GM21786 (cell line): ENCODE measurements around the gene ADCY4.
"Not testable (repeated sequence)": the region's sequence is repeated elsewhere in the genome, so short reads cannot be mapped to it uniquely, and the experiment has no call there.

Experiments
- ATAC-seq: cut with Tn5 transposase; IDR thresholded peaks from one replicate; pipeline ENCODE4 v1.9.1; 2021; ENCODE audit not compliant: unreplicated experiment

Gene ADCY4

DNA sequence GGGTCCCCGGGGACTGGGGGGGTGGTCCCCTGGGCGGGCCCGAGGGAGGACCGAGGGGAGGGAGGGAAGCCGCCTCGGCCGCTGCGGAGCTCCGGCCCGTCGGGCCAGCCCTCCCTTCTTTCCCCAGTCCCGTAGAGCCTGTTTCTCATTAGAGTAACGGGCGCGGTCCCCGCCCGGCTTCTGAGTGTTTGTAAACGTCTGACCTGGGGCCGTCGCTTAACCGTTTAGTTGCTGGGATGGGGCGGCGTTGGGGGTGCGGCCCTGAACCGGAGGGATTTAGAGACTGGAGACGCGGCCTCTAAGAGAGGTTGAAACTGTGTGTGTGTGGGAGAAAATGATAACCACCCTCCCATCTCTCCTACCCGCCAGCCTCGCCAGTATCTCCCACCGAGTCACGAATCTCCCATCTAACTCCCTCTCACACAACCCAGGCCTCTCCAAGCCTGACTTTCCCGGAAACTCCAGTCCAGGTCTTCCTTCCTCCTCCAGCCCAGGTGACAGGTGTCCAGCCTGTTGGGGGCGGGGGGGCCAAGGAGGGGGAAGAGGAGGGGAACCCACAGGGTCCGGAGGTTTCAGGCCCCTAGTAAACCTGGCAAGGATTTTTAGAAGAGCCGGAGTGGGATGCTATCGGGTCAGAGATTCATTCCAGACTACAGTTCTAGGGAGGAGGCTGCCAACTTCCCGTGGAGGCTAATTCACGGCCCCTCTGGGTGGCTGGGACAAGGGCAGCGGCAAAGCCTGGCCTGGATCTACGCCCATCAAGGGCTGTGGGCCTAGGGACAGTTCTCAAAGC is 32.0 kb upstream of the ADCY4 start:
- peak; percentile 57 for ATAC-seq

DNA sequence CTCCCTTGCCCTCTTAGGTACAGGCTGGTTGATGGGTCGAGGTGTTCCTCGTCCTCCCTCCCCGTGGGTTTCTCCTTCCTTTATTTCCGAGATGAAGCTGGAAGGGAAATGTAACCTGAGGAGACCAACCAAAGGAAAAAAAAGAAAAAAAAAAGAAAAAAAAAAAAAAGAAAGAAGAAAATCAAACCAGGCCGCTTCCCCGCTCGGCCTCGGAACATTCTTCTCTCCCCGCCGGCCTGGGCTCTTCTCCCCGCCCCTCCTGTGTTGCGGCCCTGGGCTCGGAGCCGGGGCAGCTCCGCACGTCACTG is 31.5 kb upstream of the ADCY4 start:
- no peak for ATAC-seq

DNA sequence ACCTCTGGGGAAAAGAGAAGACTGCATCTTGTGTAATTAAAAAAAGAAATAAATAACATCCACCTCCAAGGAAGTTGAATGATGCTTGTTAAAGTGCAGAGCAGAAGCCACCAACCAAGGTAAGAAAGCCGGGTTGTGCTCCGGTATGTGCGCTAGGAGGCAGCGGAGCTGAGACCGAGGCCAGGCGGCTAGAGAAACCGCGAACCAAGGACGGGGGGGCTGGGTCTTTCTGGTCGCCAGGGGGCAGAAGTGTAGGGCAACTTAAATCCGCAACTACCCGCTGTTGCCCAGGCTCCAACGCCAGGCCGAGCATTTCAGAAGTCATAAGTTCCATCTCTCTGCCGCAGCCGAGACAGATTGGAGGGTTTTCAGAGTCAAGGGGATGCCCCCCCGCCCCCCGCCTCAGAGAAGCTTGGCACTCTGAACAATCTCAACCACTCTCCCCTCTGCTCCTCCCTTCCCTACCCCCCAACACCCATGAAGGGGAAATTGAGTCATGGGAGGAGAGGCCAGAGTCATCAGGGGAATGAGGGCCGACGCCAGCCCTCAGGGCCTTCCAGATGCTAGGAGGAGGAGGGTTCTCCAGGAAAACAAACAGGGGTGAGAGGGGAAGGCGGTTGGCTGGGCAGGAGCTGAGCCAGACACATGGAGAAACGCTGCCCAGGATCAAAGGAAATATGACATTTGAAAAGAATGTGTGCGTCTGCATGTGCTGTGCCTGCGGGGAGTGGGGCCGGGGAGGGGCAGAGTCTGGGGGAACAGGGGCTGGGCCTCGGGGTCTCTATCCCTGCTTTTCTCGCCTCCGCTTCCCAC is 30.9 kb upstream of the ADCY4 start:
- ATAC-seq: peak; percentile 34

DNA sequence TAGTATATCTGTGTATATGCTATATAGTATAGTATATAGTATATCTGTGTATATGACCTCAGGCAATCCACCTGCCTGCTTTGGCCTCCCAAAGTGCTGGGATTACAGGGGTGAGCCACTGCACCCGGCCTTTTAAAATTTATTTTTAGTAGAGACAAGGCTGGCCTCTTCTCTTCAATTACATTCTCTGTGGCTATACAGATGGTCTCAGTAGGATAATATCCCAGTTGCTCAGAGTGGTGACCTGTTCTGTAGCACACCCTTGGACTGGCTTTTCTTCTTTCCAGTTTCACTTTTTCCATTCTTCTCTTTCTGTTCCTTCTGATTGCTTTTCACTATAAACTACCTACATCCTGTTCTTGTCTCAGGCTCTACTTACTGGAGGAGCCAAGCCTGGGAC is 30.0 kb upstream of the ADCY4 start:
- ATAC-seq: no peak

DNA sequence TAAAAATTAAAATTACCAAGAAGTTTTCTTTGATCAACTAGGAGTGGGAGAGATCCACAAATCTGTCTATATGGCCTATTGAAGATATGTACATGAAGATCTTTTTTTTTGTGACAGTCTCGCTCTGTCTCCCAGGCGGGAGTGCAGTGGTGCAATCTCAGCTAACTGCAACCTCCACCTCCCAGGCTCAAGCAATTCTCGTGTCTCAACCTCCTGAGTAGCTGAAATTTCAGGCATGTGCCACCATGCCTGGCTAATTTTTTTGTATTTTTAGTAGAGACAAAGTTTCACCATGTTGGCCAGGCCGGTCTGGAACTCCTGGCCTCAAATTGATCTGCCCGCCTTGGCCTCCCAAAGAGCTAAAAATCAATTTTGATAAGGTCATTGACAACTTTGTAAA is 28.5 kb upstream of the ADCY4 start:
- no peak for ATAC-seq

DNA sequence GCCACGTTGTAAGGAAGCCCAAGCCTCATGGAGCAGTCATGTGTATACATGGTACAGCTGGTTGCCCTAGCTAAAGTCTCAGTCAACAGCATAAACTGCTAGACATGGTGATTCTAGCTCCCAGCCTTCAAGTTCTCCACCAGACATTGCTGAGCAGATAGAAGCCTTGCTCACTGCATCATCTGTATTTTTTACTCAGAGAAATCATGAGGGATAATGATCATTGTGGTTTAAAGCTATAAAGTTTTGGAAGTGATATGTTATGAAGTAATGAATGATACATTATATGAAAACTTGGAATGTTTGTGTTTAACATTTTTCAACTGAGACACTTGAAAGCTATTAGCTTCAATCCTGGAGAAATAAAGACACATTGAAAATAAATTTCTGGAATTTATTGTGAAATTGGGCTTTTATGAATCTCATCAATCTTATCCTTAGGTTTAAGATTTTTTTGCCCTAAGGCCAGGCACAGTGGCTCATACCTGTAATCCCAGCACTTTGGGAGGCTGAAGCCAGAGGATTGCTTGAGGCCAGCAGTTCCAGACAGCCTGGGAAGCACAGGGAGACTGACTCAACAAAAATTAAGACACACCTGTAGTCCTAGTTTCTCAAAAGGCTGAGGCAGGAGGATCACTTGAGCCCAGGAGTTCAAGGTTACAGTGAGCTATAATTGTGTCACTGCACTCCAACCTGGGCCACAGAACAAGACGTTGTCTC is 27.5 kb upstream of the ADCY4 start:
- no peak for ATAC-seq

DNA sequence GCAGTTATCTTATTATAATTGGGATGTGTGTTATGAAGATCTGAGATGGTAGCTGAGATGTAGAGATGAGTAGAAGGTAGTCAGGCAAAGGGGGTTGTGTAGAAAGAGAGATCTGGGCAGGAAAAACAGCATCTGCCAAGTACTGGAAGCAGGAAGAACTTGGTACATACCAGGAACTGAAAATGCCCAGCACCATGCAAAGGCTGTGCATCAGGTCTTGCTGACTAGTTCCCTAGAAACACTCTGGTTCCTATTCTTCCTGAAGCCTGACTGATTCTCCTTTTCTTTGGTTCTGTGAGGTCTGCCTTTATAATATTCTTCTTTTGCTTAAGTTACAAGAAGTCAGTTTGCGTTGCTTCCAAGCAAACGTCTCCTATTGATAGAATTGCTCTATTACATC is 26.5 kb upstream of the ADCY4 start:
- ATAC-seq: no peak

DNA sequence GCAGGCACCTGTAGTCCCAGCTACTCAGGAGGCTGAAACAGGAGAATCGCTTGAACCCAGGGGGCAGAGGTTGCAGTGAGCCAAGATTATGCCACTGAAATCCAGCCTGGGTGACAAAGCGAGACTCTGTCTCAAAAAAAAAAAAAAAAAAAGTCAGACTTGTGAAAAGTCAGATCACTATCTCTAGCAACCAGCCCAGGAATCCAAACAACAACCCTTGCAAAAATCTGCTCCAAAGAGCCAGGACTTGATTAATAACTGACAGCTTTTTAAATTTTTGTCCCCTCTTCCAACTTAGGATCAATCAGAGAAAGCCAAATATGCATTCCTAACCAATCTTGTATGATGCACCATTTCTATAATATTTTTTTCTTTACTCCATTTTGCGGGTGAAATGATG is 25.4 kb upstream of the ADCY4 start:
- ATAC-seq: no peak

DNA sequence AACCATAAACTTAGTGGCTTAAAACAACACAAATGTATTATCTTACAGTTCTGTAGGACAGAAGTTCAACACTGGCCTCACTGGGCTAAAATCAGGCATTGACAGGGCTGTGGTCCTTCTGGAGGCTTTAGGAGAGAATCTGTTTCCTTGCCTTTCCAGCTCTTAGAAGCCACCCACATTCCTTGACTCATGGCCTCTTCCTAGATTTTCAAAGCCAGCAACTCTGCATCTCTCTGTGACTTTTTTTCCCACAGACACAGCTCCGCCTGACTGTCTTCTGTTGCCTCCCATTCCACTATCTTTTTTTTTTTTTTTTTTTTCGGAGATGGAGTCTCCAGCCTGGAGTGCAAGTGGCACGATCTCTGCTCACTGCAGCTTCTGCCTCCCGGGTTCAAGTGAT is 21.3 kb upstream of the ADCY4 start:
- no peak for ATAC-seq

DNA sequence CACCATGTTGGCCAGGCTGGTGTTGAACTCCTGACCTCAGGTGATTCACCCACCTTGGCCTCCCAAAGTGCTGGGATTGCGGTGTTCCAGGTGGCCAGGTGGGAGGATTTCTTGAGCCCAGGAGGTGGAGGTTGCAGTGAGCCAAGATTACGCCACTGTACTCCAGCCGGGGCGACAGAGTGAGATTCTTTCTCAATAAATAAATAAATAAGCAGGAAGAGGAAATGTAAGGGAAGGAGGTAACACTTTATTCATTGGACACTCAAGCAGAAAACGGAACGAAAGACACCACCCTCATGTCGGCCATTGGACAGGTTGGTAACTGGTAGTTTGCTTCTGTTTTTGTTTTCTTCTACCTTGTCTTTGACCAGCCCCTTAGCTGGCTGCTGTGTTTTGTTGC is 20.1 kb upstream of the ADCY4 start:
- ATAC-seq: no peak

DNA sequence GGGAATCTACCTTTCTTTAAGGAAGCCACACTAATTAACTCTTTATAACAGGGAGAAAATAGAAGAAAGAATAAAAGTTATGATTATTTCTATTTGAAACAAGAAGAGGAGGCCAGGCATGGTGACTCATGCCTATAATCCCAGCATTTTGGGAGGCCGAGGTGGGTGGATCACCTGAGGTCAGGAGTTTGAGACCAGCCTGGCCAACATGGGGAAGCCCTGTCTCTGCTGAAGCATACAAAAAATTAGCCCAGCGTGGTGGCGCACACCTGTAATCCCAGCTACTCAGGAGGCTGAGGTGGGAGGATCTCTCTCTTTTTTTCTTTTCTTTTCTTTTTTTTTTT is 19.6 kb upstream of the ADCY4 start:
- ATAC-seq: not testable (repeated sequence)

DNA sequence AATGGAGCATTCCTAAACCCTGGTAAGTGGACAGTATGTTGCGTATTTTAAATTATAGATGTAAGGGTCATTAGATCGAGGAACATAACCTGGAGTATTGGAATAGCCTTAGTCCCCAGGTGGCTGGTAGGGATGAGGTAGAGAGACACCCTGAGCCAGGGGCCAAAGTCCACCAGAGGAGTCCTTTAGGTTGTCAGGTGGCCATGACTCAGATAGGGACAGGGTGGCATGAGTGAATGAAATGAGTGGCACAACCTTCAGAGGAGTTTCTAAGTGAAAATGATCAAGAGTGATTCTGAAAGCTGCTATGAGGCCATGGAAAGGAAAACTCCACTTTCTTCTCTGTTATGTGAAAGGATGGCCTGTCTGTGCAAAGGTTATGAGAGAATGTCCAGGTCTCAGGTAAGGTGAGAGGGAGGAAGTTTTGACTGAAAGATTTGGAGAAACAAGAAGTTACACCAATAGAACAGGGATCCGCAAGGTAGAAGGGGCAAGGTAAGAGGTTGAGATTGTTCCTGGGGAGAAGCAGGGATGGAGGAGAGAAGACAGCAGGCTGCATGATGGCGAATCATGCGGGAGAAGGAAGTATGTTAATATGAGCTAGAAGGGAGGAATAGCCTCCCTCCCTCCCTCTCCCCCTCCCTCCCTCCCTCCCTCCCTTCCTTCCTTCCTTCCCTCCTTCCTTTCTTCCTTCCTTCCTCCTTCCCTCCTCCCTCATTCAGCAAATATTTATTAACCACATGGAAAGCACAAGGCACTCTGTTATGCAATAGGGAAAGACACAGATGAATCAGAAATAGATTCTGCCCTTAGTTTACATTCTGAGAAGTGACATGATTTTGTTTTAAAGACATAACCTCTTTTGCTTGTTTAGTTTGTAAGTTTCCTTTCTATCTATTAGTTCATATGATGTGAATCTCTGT is 18.9 kb upstream of the ADCY4 start:
- no peak for ATAC-seq

DNA sequence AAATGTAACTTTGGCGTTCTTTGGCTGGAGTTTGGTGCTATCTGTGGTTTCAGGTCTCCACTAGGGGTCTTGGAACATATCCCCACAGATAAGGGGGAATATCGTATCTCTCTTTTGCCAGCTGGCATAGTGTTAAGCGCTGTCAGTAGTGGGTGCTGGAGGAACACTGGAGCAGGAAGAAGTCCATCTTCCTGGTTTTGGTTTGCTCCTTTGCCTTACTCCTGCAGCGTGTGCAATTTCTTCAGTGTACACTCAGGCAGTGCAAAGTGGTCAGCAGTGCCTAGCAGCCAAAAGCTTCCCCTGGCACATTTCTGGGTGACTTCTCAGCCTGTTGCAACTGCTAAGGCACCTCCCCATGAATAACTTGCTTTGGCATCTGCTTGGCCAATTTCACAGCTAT is 16.6 kb upstream of the ADCY4 start:
- ATAC-seq: no peak

DNA sequence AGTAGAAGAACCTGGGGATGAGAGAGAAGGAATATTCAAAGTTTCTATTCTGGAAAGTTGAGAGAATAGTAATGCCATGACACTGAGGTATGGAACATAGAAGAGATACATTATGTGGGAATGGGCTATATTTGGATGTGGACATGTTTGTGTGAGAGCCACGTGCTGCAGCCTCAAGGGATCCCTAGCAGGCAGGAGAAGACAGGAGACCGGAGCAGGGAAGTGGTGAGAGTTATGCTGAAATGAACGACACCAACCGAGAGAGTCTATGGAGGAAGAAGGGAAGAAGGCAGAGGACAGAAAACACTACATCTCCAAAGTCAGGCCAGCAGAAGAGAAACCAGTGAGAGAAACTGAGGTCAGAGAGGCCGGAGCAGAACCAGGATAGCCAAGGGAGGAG is 14.9 kb upstream of the ADCY4 start:
- ATAC-seq: no peak

DNA sequence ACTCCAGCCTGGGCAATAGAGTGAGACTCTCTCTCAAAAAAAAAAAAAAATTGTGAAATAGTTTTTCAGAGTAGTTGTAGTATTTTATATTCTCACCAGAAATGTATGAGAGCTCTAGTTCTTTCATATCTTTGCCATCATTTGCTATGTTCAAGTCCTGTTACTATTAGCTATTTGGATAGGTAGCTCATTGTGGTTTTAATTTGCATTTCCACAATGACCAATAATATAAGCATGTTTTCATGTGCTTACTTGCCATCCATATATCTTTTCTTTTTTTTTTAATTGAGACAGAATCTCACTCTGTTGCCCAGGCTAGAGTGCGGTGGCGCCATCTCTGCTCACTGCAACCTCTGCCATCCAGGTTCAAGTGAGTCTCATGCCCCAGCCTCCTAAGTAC is 13.3 kb upstream of the ADCY4 start:
- no peak for ATAC-seq

DNA sequence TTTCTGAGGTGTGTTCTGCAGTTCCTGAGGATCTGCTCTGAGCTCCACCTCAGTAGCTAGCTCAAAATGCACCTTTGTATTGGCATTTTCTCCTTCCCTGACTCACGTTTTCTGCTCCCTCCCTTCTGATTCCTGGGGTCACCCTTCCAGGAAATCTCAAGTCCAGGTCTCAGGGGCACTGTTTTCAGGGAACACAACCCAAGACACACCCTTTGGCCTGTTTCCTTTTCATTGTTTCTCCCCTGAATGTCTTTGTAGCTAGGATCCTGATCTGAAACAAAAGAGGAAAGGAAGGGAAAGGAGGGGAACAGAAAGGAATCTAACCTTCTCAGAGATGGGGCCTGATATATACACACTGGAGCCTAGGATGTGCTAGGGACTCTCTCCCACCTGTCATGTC is 12.3 kb upstream of the ADCY4 start:
- no peak for ATAC-seq

DNA sequence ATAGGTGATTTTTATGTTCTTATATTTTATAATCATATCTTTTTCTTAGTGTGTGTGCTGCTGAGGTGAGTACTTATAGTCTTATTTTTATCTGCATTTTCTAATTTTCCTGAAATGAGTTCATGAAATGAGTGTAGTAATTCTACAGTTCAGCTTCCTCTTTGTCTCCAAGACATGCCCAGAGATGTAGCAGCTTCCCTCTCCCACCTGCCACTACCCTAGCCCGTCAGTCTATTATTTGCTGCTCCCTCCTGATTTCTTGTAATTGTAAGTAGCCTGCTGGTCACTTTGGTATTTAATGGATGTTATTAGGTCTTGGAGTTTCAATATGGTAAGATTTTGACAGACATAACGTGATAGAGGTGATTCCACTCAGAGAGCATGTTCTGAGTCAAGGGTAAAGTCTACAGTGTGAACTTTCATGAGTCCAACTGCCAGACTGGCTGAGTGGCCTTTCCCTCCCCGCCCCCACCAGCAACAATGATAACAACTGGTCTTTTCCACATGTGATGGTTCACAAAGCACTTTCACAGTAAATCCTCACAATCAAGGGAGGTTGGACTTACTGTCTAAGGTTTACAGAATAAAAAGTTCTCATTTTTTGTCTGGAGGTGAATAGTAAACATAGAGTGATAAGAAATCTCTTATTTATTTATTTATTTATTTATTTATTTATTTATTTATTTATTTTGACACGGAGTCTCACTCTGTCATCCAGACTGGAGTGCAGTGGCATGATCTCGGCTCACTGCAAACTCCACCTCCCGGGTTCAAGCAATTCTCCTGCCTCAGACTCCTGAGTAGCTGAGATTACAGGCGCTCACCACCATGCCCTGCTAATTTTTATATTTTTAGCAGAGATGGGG is 9.2 kb upstream of the ADCY4 start:
- ATAC-seq: no peak

DNA sequence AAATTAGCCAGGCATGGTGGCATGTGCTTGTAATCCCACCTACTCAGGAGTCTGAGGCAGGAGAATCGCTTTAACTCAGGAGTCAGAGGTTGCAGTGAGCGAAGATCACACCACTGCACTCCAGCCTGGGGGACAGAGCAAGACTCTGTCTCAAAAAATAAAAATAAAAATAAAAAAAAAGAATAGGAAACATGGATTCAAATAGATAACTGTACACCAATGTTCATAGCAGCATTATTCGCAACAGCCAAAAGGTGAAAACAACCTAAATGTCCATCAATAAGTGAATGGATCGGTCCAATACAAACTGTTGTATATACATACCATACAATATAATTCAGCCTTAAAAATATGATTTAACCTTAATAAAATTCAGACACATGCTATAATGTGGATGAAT is 8.0 kb upstream of the ADCY4 start:
- ATAC-seq: no peak

DNA sequence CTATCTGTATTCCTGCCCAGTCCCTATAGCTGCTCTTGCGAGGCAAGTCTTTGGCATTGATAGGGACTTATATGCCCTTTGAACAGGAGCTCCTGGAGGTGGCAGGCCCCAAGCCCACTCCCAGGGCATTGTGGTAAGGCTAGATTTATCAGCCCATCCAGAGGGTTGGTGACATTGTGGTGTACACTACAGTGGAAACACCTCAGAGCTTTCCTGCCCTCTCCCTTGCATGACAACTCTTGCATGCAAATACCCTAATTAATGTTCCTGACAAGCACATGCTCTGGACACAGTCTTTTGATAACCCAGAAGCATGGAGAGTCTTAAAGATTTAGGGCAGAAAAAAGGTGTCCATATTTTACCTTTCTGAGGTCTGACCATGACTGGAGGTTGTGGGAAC is 5.7 kb upstream of the ADCY4 start:
- no peak for ATAC-seq
